Subcutaneous adipose tissue (tissue), 4 donors: Measurements from ENCODE around the gene SEMA4D. TPM values are rescaled to one million over a fixed set of nuclear protein-coding genes. Genes with fewer than 3 reads are reported as not detected.

Experiments used
- total RNA-seq, 4 donors: library from RNA; depleted of rRNA; stranded (reverse); fragments of >200 nt; gene quantifications; one replicate each; pipeline ENCODE4 v1.1.0, GENCODE V29; 2016
- TF ChIP-seq, protein P1 (sequence below): fragments of 450-650 bp; IDR thresholded peaks from one replicate; pipeline ENCODE4 v1.5.1; 2016; ENCODE audit warnings: low read depth, mild to moderate bottlenecking, control low read depth, antibody characterized with exemption, moderate library complexity

The SEMA4D gene
- total RNA-seq, 4 donors from 2014 or later = 6.0 to 18.3 (median 10.9) TPM

GRCh38 chr9:89367726-89368437, 130.0 kb downstream of the SEMA4D start:
- TF ChIP-seq, protein P1, sequence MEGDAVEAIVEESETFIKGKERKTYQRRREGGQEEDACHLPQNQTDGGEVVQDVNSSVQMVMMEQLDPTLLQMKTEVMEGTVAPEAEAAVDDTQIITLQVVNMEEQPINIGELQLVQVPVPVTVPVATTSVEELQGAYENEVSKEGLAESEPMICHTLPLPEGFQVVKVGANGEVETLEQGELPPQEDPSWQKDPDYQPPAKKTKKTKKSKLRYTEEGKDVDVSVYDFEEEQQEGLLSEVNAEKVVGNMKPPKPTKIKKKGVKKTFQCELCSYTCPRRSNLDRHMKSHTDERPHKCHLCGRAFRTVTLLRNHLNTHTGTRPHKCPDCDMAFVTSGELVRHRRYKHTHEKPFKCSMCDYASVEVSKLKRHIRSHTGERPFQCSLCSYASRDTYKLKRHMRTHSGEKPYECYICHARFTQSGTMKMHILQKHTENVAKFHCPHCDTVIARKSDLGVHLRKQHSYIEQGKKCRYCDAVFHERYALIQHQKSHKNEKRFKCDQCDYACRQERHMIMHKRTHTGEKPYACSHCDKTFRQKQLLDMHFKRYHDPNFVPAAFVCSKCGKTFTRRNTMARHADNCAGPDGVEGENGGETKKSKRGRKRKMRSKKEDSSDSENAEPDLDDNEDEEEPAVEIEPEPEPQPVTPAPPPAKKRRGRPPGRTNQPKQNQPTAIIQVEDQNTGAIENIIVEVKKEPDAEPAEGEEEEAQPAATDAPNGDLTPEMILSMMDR = no peak

GRCh38 chr9:89367281-89367680, 130.6 kb downstream of the SEMA4D start:
- TF ChIP-seq, protein P1 = no peak

GRCh38 chr9:89366711-89367110, 131.2 kb downstream of the SEMA4D start:
- TF ChIP-seq, protein P1 = no peak

- TF ChIP-seq, protein P1 = no peak
These were observed 132.4 kb downstream of the SEMA4D start for GRCh38 chr9:89365532-89365912.

DNA sequence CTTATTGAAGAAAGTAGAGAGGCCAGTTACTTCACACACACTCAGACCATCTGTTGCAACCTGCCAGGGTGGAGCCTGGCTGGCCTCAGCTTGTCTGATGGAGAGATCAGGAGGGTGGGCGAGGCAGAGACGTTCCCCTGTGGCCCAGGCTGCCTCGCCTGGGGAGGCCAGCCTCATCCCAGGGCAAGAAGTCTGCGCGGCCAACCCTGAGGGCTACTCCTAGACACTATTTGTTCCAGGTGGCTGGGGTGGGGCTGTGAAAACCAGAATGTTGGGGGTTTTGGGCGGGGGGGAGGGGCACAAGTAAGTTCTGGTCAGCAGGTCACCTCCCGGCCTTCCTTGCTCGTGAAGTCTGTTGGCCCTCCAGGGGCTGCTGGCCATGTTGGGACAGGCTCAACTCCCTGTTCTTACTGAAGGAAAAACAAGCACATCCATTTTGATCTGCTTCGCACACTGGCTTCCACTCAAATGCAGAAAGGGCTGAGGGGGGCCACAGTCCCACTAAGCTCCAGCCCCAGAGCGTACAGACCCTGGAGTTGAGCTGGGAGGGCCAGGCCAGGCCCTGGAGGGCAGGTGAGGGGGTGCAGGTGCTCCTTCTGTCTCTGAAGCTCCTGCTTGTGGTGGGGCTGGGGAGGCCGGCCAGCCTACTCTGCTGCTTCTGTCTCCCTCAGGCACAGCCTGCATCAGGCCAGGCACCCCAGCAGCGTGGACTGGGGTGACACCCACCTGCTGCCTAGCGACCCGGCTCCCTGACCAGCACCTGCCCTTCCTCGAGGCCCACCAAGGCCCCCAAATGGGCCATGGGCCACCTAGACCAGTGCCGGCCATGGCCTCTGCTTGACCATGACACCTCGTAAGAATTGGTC, 133.0 kb downstream of the SEMA4D start:
- TF ChIP-seq, protein P1 = no peak

DNA sequence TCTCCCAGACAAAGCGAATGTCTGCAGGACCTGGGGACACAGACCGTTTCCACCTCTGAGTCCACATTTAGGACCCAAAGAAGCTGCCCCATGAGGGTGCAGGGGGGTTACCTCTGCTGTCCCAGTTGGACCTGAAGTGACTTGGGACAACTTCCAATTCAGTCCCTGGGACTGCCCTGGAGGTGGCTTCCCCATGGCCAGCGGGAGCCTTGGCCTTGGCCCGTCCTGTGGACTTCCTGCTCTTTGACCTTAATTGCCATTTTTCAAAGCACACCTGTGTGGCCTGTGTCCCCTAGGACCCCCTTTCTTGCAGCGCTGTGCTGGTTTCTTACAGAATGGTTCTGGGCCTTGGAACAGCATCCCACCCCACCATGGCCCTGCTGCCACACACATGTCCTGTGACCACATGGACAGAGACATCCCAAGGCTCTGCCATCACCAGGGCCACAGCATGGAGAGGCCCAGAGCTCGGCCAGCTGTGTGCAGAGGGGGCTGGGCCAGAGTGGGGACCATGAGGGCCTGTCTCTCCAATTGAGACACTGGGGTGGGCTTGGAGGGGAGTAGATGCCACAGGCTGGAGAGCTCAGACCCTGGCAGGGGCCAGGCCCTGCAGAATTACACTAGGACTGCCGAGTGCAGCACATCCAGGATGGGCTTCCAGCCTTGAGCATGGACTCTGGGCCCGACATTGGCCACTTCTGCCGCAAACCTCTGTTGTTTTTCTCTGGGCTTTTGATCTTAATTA, 133.8 kb downstream of the SEMA4D start:
- TF ChIP-seq, protein P1 = no peak

GRCh38 chr9:89363311-89363670, 134.6 kb downstream of the SEMA4D start:
- TF ChIP-seq, protein P1 = no peak
